ENCODE data around the gene LZTS3.

- TF ChIP-seq SP1 (IDR thresholded peaks at IDR 0.05; ENCODE audit: low read depth, low read length) (no peak), HDGF (IDR thresholded peaks at IDR 0.05) (no peak), CTCF (IDR thresholded peaks at IDR 0.05 in 2 of 3, conservative IDR thresholded peaks at IDR 0.05 in 1 of 3; ENCODE audit: control insufficient read depth in 2 of 3, extremely low read depth in 1 of 3, insufficient read depth in 1 of 3, low read depth in 3 of 3, low read length in 3 of 3) (no peak), MEF2A (IDR thresholded peaks at IDR 0.05; ENCODE audit: insufficient read depth, low read depth, low read length) (no peak), EZH2 (IDR thresholded peaks at IDR 0.05; ENCODE audit: borderline replicate concordance, control insufficient read depth, low read depth, low read length) (no peak), REST (IDR thresholded peaks at IDR 0.05; ENCODE audit: low read depth, low read length) (no peak), CEBPZ (IDR thresholded peaks at IDR 0.05; ENCODE audit: low read depth, low read length) (no peak), RAD21 (IDR thresholded peaks at IDR 0.05; ENCODE audit: insufficient read depth, low read depth, low read length) (no peak), SRF (IDR thresholded peaks at IDR 0.05; ENCODE audit: low read depth in 2 of 2, low read length in 2 of 2) (no peak)
Observed at GRCh38 chr20:3199206-3199605, 25.9 kb upstream of the LZTS3 start.
